GM19438 (cell line): Measurements from ENCODE around the gene ALK.

Experiments used
- ATAC-seq: cut with Tn5 transposase; IDR thresholded peaks from one replicate; pipeline ENCODE4 v1.9.1; 2021; ENCODE audit warnings: low read depth; ENCODE audit not compliant: unreplicated experiment

The ALK gene

DNA sequence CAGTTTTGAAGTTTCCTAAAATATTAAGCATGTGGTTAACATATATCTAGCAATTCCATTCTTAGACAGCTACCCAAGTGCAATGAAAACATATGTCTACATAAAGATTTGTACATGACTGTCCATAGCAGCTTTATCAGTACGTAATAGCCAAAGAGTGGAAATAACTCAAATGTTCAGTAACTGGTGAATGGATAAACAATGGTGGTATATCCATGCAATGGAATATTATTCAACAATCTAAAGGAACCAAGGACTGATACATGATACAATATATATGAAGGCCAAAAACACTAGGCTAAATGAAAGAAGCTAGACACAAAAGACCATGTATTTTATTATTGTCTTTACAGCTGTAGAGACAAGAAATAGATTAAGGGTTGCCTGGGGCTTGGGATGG is 361.4 kb downstream of the ALK start:
- ATAC-seq, result no peak

DNA sequence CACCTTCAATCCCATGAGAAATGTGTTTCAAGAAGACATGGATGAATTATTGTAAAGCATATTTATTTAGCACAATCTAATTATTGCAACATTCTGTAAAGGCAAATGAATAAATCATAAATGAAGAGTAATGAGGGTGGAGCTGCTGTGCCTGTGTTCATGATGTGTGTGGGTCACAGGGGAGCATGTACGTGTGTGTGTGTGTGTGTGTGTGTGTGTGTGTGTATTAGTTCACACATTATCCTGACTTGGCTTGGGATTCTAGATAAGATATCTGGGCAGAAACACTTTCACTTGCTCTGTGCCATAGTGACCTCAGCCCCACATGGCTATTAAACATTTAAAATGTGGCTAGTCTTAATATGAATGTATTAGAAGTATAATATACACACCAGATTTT is 361.8 kb downstream of the ALK start:
- no peak for ATAC-seq

GRCh38 chr2:29558097-29558496 is 363.3 kb downstream of the ALK start:
- ATAC-seq, result no peak

DNA sequence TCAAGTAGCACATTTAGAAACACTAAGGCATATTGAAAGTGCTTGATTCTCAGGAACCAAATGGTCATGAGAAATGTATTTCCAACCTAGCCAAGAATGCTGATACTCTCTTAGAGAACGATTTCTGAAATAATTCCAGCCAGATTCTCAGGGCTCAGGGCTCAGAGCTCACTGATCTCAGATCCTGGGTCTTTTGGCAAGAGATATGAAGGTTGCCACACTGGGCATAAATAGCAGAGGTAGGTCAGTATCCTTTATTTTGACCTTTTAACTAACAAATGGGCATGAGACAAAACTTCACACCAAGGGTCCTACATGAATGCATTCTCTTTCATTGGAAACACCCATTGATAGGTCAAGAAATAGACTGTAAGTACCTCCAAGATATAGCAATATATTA is 364.1 kb downstream of the ALK start:
- no peak for ATAC-seq

- ATAC-seq, result no peak
These were observed 372.4 kb downstream of the ALK start for GRCh38 chr2:29549069-29549380.

DNA sequence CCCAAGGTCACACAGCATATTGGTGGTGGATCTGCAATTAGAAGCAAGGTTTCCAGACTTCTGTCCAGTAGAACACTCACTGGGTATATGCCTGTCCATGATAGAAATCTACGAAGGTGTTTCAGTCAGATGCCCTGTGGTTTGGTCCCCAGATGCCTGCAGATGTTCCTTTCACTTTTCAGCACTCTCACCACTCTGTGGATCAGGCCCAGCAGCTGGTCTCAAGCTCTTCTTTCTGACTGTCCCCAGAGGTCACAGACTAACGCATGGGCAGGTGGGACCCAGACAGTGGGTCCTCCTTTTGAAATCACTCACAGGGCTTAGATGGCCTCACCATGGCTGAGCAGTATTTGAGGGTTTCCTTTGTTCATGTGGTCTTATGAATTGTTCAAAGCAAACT is 376.5 kb downstream of the ALK start:
- ATAC-seq, result no peak

DNA sequence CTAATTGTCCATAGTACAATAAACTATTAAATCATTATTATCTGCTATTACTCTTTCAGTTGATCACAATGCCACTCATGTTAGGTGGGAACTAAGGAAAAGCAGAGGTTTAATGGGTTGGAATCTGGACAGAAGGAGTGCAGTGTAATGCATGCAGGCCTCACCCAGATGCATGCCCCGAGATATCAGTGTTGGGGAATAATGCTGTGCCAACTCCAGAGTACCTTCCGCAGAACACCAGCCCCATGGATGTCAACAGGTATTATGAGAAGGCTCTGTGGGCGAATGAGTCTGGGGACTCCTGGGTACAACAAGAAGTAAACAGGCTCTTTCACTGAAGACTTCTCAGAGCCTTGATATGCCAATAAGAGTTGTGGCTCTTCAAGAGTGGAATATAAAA is 377.4 kb downstream of the ALK start:
- no peak for ATAC-seq

GRCh38 chr2:29535188-29535587 is 386.2 kb downstream of the ALK start:
- no peak for ATAC-seq

- no peak for ATAC-seq
These were observed 388.9 kb downstream of the ALK start for GRCh38 chr2:29532436-29532835.

- no peak for ATAC-seq
These were observed 389.8 kb downstream of the ALK start for GRCh38 chr2:29531626-29532025.

DNA sequence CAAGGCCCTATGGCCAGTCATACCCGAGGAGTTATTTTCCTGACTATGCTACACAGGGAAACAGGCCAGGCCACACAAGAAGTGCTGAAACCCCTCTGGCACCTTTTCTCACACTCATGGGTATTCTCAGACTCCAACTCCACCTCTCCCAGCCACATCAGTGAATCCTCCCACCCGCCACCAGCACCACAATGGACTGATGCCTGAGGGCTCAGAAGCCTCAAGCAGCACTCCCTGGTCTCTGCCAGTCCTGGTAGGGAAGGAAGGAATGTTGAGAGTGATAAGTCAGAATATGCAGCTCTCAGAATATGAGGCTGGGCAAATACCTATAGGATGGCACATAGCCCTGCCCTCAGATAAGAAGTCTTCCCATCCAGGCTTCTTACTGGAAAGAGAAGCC is 391.1 kb downstream of the ALK start:
- ATAC-seq, result no peak

DNA sequence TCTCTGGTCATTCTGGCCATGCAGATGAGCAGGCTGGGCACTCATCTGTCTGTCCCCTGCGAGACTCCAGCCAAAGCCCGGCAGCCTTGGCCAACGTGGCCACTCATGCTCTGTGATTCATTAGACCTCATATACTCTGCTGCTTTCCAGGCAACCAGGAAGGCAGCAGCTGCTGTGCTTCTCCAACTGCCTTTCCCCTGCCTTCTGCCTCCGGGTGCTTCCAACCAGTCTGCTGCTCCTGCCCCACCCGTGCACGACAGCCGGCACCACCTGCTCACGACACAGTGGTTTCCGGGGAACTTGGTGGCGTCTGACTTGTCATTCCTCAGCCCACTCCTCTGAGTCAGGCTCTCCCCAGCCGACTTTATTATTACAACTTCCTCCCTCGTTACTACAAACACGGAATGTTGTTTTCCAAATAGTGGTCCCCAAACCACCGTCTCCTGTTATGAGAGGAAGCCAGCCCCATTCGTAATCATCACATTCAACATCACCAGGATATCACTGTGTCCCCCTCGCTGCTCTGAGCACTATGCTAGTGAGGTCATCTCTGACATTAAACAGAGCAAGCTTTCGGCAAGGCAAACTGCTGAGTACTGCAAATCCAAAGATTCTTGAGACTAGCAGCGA is 392.4 kb downstream of the ALK start:
- no peak for ATAC-seq

DNA sequence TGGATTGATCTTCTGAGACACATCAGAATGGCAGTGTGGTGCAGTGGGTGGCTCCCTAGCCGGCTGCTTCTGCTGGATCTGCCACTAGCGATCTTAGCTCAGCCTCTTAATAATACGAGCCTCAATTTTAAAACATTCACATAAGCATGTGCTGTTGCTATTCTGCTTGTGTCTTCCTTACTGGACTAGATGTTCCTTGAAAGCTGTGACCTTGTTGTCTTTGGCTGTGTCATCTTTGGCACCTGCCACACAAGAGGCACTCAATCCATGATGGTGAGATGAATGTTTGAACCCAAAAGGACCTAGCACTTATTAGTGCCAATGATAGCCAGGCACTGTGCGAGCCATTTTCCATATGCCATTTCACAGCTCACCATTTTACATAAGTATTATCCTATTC is 393.0 kb downstream of the ALK start:
- ATAC-seq, result no peak

DNA sequence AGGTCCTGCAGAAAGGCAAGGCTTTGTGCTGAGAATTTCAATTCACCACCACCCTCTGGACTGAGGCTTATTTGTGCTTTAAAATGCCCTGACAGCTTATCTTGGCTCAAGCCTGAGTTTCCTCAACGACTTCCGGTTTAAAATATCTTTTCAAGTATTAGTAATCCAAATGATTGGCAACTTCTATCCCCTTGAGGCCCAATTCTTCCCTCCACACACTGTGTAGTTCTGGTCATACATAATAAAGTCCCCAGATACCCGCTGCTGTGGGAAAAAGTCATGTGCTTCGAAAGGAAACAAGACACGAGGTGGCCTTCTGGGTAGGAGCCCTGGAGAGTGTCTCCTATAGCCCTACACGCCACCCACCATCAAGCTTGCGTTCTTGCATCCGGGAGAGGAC is 393.4 kb downstream of the ALK start:
- no peak for ATAC-seq

DNA sequence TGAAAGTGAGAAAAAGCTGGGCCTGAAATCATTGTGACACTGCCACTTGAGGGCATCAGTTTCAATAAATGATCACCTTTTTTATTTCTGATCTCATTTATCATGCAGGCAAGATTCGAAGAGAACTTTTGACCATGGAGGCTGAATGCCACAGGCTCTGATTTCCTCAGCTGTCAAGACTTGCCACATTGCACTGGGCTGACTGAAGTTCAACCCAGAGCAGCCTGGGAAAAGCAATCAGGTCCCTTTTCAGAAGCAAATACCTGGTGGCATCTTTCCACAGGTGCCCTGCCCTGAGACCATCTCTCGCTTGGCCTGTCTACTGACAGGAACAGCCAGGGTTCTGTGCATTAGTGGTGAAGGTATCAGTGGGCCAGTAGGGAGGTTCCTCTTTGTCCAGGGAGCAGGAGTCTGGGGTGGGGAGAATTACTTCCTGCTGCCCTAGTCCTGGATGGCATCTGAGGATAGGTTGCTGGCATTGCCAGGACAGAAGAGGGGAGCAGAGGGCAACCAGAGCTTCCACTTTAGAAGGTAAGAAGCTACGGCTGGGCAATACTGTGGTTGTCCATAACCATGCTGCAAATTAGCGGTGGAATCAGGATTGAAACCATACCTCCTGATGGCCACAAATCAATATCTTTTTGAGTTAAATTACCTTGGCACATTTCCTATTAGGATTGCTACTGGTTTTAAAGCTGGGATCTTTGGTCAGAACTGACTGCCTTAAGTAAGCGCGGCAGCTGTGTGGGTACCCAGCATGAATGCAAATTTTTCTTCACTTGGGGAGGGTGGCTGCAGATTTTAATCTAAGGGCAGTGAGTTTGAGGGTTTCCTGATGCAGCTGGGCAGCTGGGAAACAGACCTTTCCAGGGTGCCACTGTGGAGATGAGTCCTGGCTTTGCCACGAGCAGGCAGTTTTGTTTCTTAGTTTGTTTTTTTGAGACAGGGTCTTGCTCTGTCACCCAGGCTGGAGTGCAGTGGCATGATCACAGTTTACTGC is 394.5 kb downstream of the ALK start:
- ATAC-seq, result no peak

GRCh38 chr2:29525921-29526320 is 395.5 kb downstream of the ALK start:
- no peak for ATAC-seq

DNA sequence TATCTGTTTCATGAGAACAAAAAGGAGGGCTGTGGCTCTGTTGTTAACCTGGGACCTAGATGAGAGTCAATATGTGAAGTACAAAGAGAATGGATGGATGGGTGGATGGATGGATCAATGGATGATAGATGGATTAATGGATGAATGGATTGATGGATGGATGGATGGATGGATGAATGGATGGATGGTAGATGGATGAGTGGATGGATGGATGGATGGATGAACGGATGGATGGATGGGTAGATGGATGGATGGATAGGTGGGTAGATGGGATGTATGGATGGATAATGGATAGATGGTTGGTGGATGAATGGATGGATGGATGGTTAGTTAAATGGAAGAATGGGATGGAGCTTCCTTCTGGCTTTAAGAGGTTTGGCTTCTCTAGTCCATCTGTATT is 396.7 kb downstream of the ALK start:
- ATAC-seq, result no peak

- ATAC-seq, result no peak
These were observed 398.3 kb downstream of the ALK start for GRCh38 chr2:29522951-29523669.

DNA sequence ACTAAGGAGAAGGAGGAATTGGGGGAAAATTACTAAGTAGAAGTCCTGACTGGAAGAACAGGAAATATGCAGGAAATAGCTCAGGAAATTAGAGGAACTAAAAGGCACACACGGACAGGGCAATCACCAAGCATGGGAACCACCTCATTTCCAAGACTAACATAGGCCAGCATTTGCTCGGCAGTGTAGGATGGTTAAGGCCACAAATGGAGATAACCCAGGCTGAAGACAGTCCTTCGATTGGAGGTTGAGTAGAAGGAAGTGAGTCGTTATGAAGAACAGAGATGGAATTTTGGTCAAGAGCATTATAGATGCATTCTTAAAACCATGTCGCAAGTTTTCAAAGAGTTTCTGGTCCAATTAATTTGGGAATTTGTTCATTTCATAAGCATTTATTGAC is 401.4 kb downstream of the ALK start:
- no peak for ATAC-seq

DNA sequence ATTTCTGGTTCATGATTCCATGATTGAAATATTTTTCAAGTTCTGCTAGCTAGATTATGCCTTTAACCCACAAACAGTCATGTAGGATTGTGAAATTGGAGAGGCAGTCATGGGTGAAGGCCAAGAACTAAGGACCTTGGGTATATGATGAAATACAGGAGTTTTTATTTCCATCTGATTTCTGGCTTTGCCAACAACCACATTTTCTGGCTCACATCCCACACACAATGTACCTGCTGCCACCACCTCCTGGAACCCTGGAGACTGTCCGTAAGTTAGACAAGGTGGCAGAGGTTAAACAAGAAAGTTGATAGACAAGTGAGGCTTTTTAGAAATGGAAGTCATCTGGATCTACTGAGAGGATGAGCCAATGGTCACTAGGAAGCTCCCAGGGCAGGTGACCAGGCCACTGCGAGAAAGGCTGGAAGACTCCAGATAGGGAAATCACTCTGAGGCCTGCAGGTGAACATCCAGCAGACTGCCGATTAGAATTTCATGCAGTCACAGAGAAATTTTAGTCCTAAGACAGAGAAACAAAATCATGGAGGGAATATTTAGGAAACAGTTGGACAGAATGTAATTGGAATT is 402.0 kb downstream of the ALK start:
- ATAC-seq, result no peak

DNA sequence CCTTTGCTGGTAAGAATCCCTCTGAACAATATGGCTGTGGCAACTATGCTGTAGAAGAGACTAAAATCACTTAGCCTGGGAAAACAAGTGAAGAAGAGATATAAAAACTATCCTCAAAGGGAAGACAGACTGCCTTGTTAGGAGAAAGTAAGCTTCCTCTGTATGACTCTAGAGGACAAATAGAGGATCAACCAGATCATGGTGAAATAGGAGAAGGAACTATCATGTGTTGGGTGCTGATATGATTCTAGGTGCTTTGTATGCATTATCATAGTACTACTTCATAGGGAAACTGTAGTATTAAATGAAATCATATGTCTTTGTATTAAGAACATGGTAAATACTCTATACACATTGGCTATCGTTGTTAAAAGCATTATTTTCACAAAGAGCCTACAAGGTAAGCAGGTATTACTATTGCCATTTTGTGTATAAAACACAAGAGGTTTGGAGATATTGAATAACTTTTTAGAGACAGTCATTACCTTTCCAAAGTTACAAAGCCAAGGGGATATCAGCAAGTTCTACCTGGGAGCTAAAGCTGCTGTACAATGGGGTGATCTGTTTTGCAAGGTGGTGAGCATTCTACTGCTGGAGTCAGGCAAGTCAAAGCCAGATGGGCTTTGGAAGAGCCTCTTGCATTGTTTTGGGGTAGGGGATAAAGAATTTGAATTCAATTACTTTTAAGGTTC is 402.6 kb downstream of the ALK start:
- ATAC-seq, result no peak
